Left lung (tissue), 10 donors: ENCODE measurements around the gene UBE2Q2. TPM values are rescaled to one million over a fixed set of nuclear protein-coding genes. Genes with fewer than 3 reads are reported as not detected.
"Not testable (repeated sequence)": the region's sequence is repeated elsewhere in the genome, so short reads cannot be mapped to it uniquely, and the experiment has no call there.

Experiments used
- ATAC-seq: fragments of 200-7000 bp; cut with Tn5 transposase; one replicate; pipeline ENCODE4 v1.9.1; 2020; ENCODE audit warnings: moderate library complexity
- DNase-seq, 4 donors: peaks; one replicate each; pipeline ENCODE4 v3.0.0-alpha.2; 2013 to 2020
- H3K27ac ChIP-seq, 2 donors: fragments of 200-600 bp; sonication (generic) in 1 of 2; one replicate each; pipeline versions ENCODE4 v1.5.0 to v1.8.0; 2020 to 2021
- H3K27me3 ChIP-seq, 2 donors: fragments of 200-600 bp; sonication (generic) in 1 of 2; one replicate each; pipeline versions ENCODE4 v1.5.0 to v1.8.0; 2020 to 2021
- H3K36me3 ChIP-seq, 2 donors: fragments of 200-600 bp; sonication (generic) in 1 of 2; one replicate each; pipeline versions ENCODE4 v1.5.0 to v1.8.0; 2020 to 2021
- H3K4me1 ChIP-seq, 2 donors: fragments of 200-600 bp; one replicate each; pipeline ENCODE4 v1.8.0; 2021
- H3K4me3 ChIP-seq, 2 donors: fragments of 200-600 bp; sonication (generic) in 1 of 2; one replicate each; pipeline versions ENCODE4 v1.5.0 to v1.8.0; 2020 to 2021; ENCODE audit warnings: mild to moderate bottlenecking in 1 of 2
- H3K9me3 ChIP-seq, 2 donors: fragments of 200-600 bp; sonication (generic) in 1 of 2; one replicate each; pipeline versions ENCODE4 v1.5.0 to v1.8.0; 2020 to 2021
- intact Hi-C, 2 donors: fragments of 100-400 bp; cut with DNase I; formaldehyde crosslinking; loops; one replicate each; pipeline versions ENCODE4 v1.11.2 to v1.14.2; 2022
- polyA plus RNA-seq, 6 donors: library from polyadenylated mRNA; unstranded; fragments of 120-200 nt; gene quantifications; one replicate each; pipeline ENCODE4 v1.2.1, GENCODE V29; 2013; ENCODE audit not compliant: insufficient read length in 6 of 6
- total RNA-seq, 2 donors: library from RNA; stranded (reverse); fragmentation: NEBNext Ultra II Directional; extraction: Animal tissue kit (Norgen Biotek cat#: 25700); gene quantifications; one replicate each; pipeline ENCODE4 v1.2.1, GENCODE V29; 2021
- TF ChIP-seq, protein P1 (sequence below), 2 donors: fragments of 200-600 bp; sonication (generic) in 1 of 2; IDR thresholded peaks; one replicate each; pipeline versions ENCODE4 v1.5.0 to v1.8.0; 2021; ENCODE audit warnings: antibody characterized with exemption in 2 of 2
- donor health status: DM: no; HTN: yes; CAD: no.
- donor health status: DM: no; HTN: no; CAD: no.

The UBE2Q2 gene
- total and polyA plus RNA-seq, 8 donors = 30.4 to 64.6 (median 53.1) TPM

DNA sequence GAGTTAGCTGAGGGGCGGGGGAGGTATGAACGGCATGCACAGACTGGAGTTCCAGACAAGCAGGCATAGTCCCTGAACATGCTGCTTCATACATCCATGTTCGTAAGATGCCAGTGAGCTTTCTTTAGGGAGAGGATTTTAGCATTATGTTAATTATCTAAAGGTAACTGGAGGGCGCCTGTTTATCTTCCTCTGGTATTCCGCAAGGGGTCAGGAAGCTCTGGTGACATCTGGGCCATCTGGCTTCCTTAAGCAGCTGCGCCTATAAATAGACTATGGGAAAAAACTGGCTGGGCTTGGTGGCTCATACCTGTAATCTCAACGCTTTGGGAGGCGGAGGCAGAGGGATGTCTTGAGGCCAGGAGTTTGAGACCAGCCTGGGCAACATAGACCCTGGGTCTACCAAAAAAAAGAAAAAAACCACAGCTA is 58.9 kb downstream of the UBE2Q2 start:
- H3K36me3 ChIP-seq = peaks cover 0 to 5% of the 10 kb centered on the region in 2 donors
- ATAC-seq (no peak), DNase-seq (no peak)
- intact Hi-C loops = no loop called here
- H3K27me3 ChIP-seq = no peaks in the 10 kb centered on the region
- no peak overlapping the region for H3K27ac ChIP-seq
- TF ChIP-seq, protein P1, sequence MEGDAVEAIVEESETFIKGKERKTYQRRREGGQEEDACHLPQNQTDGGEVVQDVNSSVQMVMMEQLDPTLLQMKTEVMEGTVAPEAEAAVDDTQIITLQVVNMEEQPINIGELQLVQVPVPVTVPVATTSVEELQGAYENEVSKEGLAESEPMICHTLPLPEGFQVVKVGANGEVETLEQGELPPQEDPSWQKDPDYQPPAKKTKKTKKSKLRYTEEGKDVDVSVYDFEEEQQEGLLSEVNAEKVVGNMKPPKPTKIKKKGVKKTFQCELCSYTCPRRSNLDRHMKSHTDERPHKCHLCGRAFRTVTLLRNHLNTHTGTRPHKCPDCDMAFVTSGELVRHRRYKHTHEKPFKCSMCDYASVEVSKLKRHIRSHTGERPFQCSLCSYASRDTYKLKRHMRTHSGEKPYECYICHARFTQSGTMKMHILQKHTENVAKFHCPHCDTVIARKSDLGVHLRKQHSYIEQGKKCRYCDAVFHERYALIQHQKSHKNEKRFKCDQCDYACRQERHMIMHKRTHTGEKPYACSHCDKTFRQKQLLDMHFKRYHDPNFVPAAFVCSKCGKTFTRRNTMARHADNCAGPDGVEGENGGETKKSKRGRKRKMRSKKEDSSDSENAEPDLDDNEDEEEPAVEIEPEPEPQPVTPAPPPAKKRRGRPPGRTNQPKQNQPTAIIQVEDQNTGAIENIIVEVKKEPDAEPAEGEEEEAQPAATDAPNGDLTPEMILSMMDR (IDR thresholded peaks at IDR 0.05) = no peak
- H3K4me1 ChIP-seq = peaks cover 0 to 16% of the 10 kb centered on the region in 2 donors
- H3K9me3 ChIP-seq = no peaks in the 10 kb centered on the region
- no peak overlapping the region for H3K4me3 ChIP-seq

DNA sequence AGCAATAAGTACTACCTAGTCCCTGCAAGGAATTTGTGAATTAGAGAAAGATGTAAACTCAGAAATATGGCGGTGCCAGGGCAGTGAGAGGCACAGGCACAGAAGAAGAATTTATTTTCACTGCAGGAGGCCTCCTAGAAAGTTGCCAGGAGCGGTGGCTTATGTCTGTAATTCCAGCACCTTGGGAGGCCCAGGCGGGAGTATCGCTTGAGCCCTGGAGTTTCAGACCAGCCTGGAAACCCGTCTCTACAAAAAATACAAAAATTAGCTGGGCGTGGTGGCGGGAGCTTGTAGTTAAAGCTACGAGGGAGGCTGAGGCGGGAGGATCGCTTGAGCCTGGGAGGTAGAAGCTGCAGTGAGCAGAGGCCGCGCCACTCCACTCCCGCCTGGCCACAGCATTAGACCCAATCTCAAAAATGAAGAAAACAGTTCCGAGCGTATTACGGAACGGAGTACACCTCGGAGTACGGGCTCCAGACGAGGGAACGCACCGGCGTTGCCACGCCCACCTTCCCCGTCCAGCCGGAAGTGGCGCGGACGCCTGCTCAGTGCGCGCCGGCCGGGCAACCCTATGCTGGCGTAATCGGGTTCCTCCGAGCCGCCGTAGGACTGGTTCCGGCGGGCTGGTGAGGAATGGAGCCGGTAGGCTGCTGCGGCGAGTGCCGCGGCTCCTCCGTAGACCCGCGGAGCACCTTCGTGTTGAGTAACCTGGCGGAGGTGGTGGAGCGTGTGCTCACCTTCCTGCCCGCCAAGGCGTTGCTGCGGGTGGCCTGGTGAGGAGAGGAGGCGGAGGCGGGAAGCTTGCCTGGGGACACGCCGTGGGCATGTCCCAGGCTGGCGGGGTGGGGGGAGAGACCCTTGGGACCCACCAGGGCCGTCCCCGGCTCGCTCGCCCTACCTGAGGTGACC is 60.3 kb downstream of the UBE2Q2 start, which contains the start of gene FBXO22:
FBXO22 (plus strand) TSS at position 548 of the 909 bp plus-strand sequence; CDS start at position 634, 86 bp downstream.
- intact Hi-C loops = no loop called here
- peak; percentile 88 to 98 (median 94) for DNase-seq
- Histone ChIP-seq H3K4me1 (peaks cover 0 to 16% of the 10 kb centered on the region in 2 donors), H3K27ac (peak within 1 kb of the TSS; percentile 75), H3K9me3 (no peaks in the 10 kb centered on the region), H3K4me3 (peak within 1 kb of the TSS; percentile 79 to 84), H3K36me3 (peaks cover 0 to 4% of the 10 kb centered on the region in 2 donors), H3K27me3 (no peaks in the 10 kb centered on the region)
- TF ChIP-seq, protein P1 (IDR thresholded peaks at IDR 0.05) = no peak
- ATAC-seq = peak; percentile 99

DNA sequence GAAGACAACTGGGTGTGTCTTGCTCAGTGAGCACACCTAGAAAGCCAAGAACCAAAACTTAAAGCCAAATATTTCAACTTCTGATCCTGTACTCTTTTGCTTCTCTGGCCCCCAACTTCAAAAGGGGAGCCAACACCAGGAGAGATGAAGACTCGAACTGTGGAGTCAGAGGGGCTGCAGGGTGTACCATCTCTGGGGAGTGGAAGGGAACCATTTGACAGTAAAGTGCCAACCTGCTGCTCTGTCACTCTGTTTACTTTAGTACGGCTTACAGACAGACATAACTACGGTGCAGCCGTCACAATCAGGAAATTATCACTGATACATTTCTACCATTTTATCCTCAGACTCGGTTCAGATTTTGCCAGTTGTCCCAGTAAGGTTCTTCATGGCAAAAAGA is 62.0 kb downstream of the UBE2Q2 start:
- Histone ChIP-seq H3K4me1 (peaks cover 0 to 16% of the 10 kb centered on the region in 2 donors), H3K4me3 (peak overlapping the region in 1 of 2 donors; percentile 84), H3K9me3 (no peaks in the 10 kb centered on the region), H3K27ac (no peak overlapping the region), H3K36me3 (peaks cover 0 to 12% of the 10 kb centered on the region in 2 donors), H3K27me3 (no peaks in the 10 kb centered on the region)
- ATAC-seq (no peak), DNase-seq (no peak)
- intact Hi-C loops = no loop called here
- TF ChIP-seq, protein P1 (IDR thresholded peaks at IDR 0.05) = no peak

DNA sequence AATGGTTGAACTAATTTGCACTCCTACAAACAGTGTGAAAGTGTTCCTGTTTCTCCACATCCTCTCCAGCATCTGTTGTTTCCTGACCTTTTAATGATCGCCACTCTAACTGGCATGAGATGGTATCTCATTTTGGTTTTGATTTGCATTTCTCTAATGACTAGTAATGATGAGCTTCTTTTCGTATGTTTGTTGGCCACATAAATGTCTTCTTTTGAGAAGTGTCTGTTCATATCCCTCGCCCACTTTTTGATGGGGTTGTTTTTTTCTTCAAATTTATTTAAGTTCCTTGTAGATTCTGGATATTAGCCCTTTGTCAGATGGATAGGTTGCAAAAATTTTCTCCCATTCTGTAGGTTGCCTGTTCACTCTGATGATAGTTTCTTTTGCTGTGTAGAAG is 67.1 kb downstream of the UBE2Q2 start:
- H3K9me3 ChIP-seq, H3K27ac ChIP-seq, DNase-seq, H3K4me1 ChIP-seq, H3K4me3 ChIP-seq, H3K27me3 ChIP-seq, ATAC-seq, intact Hi-C loops: not testable (repeated sequence)
- H3K36me3 ChIP-seq = peaks cover 0 to 40% of the 10 kb centered on the region in 2 donors

DNA sequence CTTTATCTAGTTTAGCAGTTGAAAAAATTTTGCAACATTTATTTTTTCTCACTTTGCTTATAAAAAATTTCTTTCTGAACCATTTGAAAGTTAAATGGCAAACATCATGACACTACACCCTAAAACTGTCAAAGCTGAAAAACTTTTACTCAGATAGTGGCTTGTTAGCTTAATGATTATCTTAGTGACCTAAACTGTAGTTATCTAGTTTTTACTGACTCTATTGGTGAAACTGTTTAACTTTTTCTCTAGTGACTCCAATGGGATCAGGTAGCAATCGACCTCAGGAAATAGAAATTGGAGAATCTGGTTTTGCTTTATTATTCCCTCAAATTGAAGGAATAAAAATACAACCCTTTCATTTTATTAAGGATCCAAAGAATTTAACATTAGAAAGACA is 73.7 kb downstream of the UBE2Q2 start:
- no peak for ATAC-seq
- H3K9me3 ChIP-seq = no peaks in the 10 kb centered on the region

More for the DNA sequence above, 73.7 kb downstream of the UBE2Q2 start:
- DNase-seq = no peak
- Histone ChIP-seq H3K27me3 (no peaks in the 10 kb centered on the region), H3K27ac (no peak overlapping the region), H3K4me1 (peaks cover 0 to under 1% of the 10 kb centered on the region in 2 donors), H3K4me3 (no peak overlapping the region), H3K36me3 (peaks cover 0 to 65% of the 10 kb centered on the region in 2 donors)
- TF ChIP-seq, protein P1 (IDR thresholded peaks at IDR 0.05) = no peak
- intact Hi-C loops = no loop called here
